ENCODE measurements around the gene JPH2. TPM values are rescaled to one million over a fixed set of nuclear protein-coding genes. Genes with fewer than 3 reads are reported as not detected.

The JPH2 gene
- total RNA-seq, 2 experiments from 2014 or later = not detected

DNA sequence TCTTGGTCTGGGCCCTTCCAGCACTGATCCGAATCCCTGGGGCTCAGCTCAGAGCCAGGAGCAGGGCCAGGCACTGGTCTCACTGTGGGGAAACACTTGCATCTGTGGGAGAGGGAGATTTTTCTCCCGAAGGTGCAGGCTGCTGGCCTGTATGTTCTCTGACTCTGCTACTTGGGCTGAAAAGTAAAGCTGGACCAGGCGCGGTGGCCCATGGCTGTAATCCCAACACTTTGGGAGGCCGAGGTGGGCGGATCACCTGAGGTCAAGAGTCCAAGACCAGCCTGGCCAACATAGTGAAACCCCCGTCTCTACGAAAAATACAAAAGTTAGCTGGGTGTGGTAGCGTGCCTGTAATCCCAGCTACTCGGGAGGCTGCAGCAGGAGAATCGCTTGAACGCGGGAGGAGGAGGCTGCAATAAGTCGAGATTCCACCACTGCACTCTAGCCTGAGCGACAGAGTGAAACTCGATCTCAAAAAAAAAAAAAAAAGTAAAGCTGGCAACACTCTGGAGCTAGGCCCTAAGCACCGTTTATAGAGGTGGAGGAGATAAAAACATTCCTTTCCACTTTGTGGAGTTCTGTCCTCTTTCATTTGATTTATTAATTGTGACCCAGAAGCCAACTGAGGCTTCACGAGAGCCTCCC, 41.7 kb downstream of the JPH2 start:
- DNase-seq = no peak
- ChIA-PET POLR2A (no interaction called here), CTCF (no interaction called here)
- Mint-ChIP-seq H3K27ac (no peak overlapping the region), H3K36me3 (no peaks in the 10 kb centered on the region), H3K4me3 (no peak overlapping the region), H3K4me1 (ENCODE audit: low read depth) (no peaks in the 10 kb centered on the region), H3K9me3 (no peaks in the 10 kb centered on the region), H3K27me3 (peaks cover 2% of the 10 kb centered on the region)
- intact Hi-C loops (cut with micrococcal nuclease) = no loop called here

DNA sequence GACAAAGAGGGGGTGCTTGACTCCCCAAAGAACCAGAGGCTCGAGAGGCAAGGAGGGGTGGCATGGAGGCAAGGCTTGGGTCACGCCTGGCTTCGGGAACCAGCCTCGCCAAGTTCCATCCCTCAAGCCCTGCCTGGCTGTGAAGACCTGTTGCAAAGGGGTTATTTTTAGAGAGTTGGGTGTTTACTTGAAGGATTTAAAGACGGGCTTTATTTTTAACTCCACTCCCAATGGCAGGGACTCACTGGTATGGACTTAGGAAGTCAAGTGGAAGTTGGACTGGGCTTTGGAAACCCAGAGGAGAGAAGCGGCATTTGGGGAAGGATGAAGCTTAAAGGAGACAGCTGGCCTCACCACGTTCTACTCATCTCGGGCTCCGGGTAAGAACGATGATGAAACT, 43.1 kb downstream of the JPH2 start:
- intact Hi-C loops (cut with micrococcal nuclease) = no loop called here
- Mint-ChIP-seq H3K4me1 (ENCODE audit: low read depth) (no peaks in the 10 kb centered on the region), H3K4me3 (no peak overlapping the region), H3K27ac (no peak overlapping the region), H3K36me3 (no peaks in the 10 kb centered on the region), H3K9me3 (no peaks in the 10 kb centered on the region), H3K27me3 (peaks cover 9% of the 10 kb centered on the region)
- POLR2A ChIA-PET = no interaction called here
- no peak for DNase-seq
- CTCF ChIA-PET = interaction anchor here (0.7 kb wide), 1 partner anchor 27 kb away, joined by 3 read pairs; no protein-coding TSS in a partner anchor

DNA sequence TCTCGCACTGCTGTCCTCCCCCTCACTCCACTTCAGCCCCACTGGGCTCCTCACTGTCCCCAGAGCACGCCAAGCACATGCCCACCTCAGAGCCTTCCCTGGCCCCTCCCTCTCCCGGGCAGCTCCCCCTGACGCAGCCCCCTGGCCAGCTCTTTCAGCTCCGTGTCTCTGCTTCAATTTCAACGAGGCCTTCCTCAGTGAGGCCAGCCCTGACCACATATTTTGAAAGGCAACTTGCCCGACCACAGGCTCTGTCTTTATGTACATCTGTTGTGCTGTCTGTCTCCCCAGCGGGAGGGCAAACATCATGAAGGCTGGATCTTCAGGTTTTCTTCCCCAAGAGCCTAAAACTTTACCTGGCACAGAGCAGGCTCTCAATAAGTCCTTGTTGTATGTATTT, 44.6 kb downstream of the JPH2 start:
- no peak for DNase-seq
- H3K9me3 Mint-ChIP-seq = no peaks in the 10 kb centered on the region
- H3K4me3 Mint-ChIP-seq = no peak overlapping the region
- ChIA-PET POLR2A (no interaction called here), CTCF (interaction anchor here (1.8 kb wide), 1 partner anchor 47 kb away, joined by 6 read pairs; no protein-coding TSS in a partner anchor)
- no peaks in the 10 kb centered on the region for H3K36me3 Mint-ChIP-seq
- peaks cover 12% of the 10 kb centered on the region for H3K27me3 Mint-ChIP-seq
- H3K4me1 Mint-ChIP-seq (ENCODE audit: low read depth) = no peaks in the 10 kb centered on the region
- H3K27ac Mint-ChIP-seq = no peak overlapping the region
- intact Hi-C loops (cut with micrococcal nuclease) = no loop called here

DNA sequence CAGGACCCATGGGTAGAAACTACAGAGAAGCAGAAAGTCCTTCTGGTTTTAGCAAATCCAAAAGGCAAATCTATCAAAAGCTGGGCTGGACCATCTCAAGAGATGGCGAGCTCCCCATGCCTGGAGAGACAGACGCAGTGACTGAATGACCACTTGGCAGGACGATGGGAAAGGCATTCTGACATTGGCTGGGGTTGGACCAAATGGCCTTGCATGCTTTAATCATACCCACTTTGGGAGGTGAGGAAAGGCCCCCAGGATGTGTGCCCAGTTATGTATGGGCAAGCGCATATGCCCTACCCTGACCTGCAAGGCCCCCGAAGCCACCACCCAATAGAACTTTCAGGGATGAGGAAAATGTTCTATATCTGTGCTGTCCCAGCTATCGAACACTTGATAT, 45.1 kb downstream of the JPH2 start:
- Mint-ChIP-seq H3K4me1 (ENCODE audit: low read depth) (no peaks in the 10 kb centered on the region), H3K27ac (no peak overlapping the region), H3K9me3 (no peaks in the 10 kb centered on the region), H3K4me3 (no peak overlapping the region), H3K27me3 (peaks cover 14% of the 10 kb centered on the region), H3K36me3 (no peaks in the 10 kb centered on the region)
- CTCF ChIA-PET = interaction anchor here (0.6 to 1.8 kb wide), 3 partner anchors 47 to 179 kb away, joined by 3 to 6 read pairs (median 3); no protein-coding TSS in a partner anchor
- intact Hi-C loops (cut with micrococcal nuclease) = no loop called here
- no peak for DNase-seq
- POLR2A ChIA-PET = no interaction called here

DNA sequence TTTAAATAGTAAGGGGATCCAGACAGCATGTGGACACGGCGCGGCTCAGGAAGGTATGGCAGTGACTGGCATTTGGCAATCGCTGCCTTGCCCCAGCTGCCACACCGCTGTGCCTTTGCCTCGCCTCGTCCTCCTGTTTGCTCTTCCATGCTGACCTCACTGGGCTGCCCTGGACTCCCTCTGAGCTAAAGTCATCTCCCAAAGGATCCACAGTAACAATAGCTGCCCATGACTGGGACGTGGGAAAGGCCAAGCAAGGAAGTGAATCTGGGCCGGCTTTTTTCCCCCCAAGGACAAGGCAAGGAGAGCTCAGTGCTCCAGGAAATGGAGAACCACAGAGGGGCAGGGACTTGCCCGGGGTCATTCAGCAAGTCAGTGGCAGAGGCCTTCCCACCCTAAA, 48.1 kb downstream of the JPH2 start:
- Mint-ChIP-seq H3K27ac (no peak overlapping the region), H3K36me3 (no peaks in the 10 kb centered on the region), H3K4me1 (ENCODE audit: low read depth) (no peaks in the 10 kb centered on the region), H3K4me3 (no peak overlapping the region), H3K9me3 (no peaks in the 10 kb centered on the region), H3K27me3 (peaks cover 22% of the 10 kb centered on the region)
- intact Hi-C loops (cut with micrococcal nuclease) = no loop called here
- no peak for DNase-seq
- CTCF ChIA-PET = interaction anchor here (0.9 kb wide), 1 partner anchor 51 kb away, joined by 3 read pairs; no protein-coding TSS in a partner anchor
- POLR2A ChIA-PET = no interaction called here

DNA sequence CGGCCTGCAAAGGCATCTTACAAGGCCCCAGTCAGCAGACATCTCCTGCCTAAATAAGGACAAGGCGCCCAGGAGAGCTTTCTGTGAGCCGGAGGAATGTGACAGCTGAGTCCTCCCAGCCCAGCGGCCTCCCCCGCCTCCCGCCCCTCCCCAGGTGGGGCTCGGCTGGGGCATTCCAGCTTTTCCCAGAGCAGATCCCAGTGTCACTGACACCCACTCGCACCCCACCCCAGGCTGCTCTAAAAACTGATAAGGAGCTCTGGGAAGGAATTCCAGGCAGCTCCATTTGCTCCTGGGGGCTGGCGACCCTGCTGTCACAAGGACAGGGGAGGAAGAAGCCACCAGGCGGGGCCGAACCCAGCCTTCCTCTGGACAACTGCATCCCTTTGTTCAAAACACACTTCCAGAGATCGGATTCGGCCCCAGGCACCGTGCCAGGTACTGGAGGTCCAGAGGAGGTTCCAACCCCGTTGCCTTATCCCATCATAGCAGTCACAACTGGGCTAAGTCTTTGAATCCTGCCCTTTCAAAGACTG, 49.7 kb downstream of the JPH2 start:
- intact Hi-C loops (cut with micrococcal nuclease) = no loop called here
- Mint-ChIP-seq H3K27ac (no peak overlapping the region), H3K4me3 (no peak overlapping the region), H3K36me3 (no peaks in the 10 kb centered on the region), H3K27me3 (peaks cover 20% of the 10 kb centered on the region), H3K4me1 (ENCODE audit: low read depth) (no peaks in the 10 kb centered on the region), H3K9me3 (no peaks in the 10 kb centered on the region)
- no peak for DNase-seq
- CTCF ChIA-PET = interaction anchor here (1.9 kb wide), 1 partner anchor 53 kb away, joined by 6 read pairs; no protein-coding TSS in a partner anchor
- POLR2A ChIA-PET = no interaction called here

DNA sequence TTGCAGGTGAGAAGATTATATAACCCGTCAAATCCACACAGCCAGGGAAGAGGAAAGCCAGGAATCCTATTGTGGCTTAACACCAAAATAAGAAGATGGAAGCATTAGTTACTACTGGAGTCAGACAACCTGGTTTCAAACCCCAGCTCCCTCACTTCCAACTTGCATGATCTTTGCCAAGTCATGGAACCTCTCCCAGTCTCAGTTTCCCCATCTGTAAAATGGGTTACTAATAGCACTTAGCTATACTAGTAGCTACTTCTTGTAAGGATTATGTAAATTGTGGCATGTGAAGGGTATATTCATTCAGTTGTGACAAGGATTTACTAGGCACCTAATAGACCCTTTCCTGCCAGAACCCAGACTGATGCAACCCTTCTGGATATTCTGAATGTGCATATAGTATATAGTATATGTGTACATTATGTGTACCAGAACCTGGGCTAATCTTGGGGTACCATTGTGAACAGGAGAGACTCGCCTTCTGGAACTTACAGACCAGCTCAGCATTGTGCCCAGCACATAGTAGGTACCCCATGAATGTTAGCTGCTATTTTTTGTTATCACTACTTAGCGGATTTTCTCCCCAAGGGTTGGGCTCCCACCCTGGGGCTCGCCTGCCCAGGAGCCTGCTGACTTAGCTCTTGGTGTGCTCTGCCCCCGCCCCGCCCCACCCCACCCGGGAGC, 50.3 kb downstream of the JPH2 start:
- H3K27ac Mint-ChIP-seq = no peak overlapping the region
- ChIA-PET CTCF (interaction anchor here (1.9 kb wide), 1 partner anchor 53 kb away, joined by 6 read pairs; no protein-coding TSS in a partner anchor), POLR2A (no interaction called here)
- DNase-seq = no peak
- no peaks in the 10 kb centered on the region for H3K36me3 Mint-ChIP-seq
- H3K4me3 Mint-ChIP-seq = no peak overlapping the region
- intact Hi-C loops (cut with micrococcal nuclease) = no loop called here
- peaks cover 20% of the 10 kb centered on the region for H3K27me3 Mint-ChIP-seq
- no peaks in the 10 kb centered on the region for H3K9me3 Mint-ChIP-seq
- no peaks in the 10 kb centered on the region for H3K4me1 Mint-ChIP-seq (ENCODE audit: low read depth)

DNA sequence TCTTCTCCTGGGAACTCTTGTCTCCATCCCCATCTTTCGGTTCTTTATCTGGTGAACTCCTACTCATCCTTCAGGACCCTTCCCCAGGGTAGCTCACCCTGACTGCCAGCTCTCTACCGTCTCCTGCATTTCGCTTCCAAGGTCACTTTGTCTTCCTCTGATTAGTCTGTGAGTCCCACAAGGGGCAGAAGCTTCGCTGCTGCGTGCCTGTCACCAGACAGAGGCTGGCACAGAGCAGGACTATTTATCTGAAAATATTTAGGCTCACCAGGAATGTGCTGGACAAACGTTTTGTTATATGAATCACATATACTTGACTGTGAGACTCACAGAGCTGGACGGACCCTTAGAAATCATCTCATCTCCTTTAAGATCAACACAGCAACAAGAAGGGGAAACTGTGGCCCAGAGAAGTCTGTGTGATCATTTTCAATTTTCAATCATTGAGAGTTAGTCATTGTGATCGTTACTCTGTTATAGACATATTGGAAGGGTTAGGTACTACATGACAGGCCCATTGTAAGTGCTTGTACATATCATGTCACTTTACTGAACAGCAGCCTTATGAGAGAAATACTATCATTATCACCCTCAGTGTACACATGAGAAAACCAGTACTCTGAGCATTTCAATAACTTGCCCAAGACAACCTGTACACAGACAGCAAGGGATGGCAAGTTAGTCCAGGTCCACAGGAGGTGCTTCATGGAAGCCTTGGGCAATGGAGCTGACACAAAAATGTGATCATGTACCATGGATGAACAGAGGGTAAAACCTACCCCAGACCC, 51.4 kb downstream of the JPH2 start:
- H3K4me3 Mint-ChIP-seq = no peak overlapping the region
- intact Hi-C loops (cut with micrococcal nuclease) = no loop called here
- CTCF ChIA-PET = interaction anchor here (1.2 to 1.9 kb wide), 2 partner anchors 54 kb away, joined by 4 to 6 read pairs; no protein-coding TSS in a partner anchor
- H3K27me3 Mint-ChIP-seq = peaks cover 20% of the 10 kb centered on the region
- no peak for DNase-seq
- H3K36me3 Mint-ChIP-seq = no peaks in the 10 kb centered on the region
- POLR2A ChIA-PET = no interaction called here
- no peaks in the 10 kb centered on the region for H3K9me3 Mint-ChIP-seq
- no peak overlapping the region for H3K27ac Mint-ChIP-seq
- H3K4me1 Mint-ChIP-seq (ENCODE audit: low read depth) = no peaks in the 10 kb centered on the region

DNA sequence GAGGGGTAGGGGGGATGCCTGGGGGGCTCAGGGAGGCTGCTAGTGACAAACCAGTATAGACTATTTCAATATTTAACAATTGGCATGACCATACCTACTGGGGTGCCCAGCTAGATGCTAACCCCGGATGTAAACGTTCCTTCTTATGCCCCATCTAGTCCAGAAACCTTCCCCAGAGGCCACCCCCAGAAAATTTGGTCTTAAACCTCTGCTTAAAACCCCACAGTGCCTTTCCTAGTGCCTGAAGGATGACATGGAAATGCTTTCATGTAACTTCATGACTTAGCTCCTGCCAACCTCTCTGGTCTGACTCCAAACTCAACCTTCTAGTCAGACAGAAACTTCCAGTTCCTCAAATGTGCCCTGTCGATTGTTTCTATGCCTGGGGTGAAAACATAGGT, 52.0 kb downstream of the JPH2 start:
- Mint-ChIP-seq H3K9me3 (no peaks in the 10 kb centered on the region), H3K36me3 (no peaks in the 10 kb centered on the region), H3K4me1 (ENCODE audit: low read depth) (no peaks in the 10 kb centered on the region), H3K27ac (no peak overlapping the region), H3K27me3 (peaks cover 20% of the 10 kb centered on the region), H3K4me3 (no peak overlapping the region)
- CTCF ChIA-PET = interaction anchor here (1.2 kb wide), 1 partner anchor 55 kb away, joined by 4 read pairs; no protein-coding TSS in a partner anchor
- intact Hi-C loops (cut with micrococcal nuclease) = no loop called here
- DNase-seq = peak; percentile 24
- POLR2A ChIA-PET = no interaction called here

DNA sequence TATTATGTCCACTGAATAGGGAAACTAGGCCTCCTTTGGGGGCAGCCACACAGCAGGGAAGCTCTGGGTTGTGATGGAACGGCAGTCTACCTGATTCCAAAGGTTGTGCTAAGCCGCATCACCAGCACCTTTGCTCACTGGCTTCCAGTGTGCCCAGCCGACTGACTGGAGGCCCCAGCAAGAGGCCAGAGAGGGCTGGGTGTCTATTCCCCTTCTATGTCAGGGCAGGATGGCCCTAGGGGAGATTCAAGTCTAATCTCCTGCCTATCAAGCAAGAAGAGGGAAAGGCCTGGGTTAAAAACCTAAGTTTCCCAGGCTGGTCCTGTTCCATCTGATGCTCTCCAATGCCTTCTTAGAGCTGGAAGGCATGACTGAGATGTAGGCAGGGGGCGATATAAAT, 53.6 kb downstream of the JPH2 start:
- intact Hi-C loops (cut with micrococcal nuclease) = no loop called here
- Mint-ChIP-seq H3K36me3 (no peaks in the 10 kb centered on the region), H3K9me3 (no peaks in the 10 kb centered on the region), H3K27ac (no peak overlapping the region), H3K4me3 (no peak overlapping the region), H3K27me3 (peaks cover 12% of the 10 kb centered on the region), H3K4me1 (ENCODE audit: low read depth) (no peaks in the 10 kb centered on the region)
- CTCF ChIA-PET = no interaction called here
- no peak for DNase-seq
- POLR2A ChIA-PET = no interaction called here

DNA sequence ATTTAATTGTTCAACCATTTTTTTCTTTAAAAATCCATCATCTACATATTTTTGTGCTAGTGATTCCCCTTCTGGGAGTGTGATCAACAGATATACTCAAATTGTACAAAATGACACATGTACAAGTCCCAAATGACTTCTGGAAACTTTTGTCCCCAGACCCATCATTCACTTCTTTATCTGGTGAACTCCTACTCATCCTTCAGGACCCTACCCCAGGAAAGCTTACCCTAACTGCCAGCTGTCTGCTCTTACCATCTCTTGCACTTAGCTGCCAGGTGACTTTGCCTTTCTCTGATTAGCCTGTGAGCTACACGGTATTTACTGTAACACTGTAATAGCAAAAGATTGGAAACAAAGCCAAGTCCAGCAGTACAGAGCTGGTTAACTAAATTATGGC, 55.3 kb downstream of the JPH2 start:
- intact Hi-C loops (cut with micrococcal nuclease) = no loop called here
- DNase-seq = no peak
- POLR2A ChIA-PET = no interaction called here
- Mint-ChIP-seq H3K4me3 (no peak overlapping the region), H3K27ac (no peak overlapping the region), H3K27me3 (peaks cover 12% of the 10 kb centered on the region), H3K4me1 (ENCODE audit: low read depth) (no peaks in the 10 kb centered on the region), H3K36me3 (no peaks in the 10 kb centered on the region), H3K9me3 (no peaks in the 10 kb centered on the region)
- CTCF ChIA-PET = interaction anchor here (1.7 kb wide), 1 partner anchor 15 kb away, joined by 5 read pairs; no protein-coding TSS in a partner anchor
